ENCODE measurements around the gene HBA2. TPM values are rescaled to one million over a fixed set of nuclear protein-coding genes. Genes with fewer than 3 reads are reported as not detected.
"Not testable (repeated sequence)": the region's sequence is repeated elsewhere in the genome, so short reads cannot be mapped to it uniquely, and the experiment has no call there.

The HBA2 gene
- total and polyA plus RNA-seq, 4 donors = 1,427 to 3,649 (median 1,835) TPM

DNA sequence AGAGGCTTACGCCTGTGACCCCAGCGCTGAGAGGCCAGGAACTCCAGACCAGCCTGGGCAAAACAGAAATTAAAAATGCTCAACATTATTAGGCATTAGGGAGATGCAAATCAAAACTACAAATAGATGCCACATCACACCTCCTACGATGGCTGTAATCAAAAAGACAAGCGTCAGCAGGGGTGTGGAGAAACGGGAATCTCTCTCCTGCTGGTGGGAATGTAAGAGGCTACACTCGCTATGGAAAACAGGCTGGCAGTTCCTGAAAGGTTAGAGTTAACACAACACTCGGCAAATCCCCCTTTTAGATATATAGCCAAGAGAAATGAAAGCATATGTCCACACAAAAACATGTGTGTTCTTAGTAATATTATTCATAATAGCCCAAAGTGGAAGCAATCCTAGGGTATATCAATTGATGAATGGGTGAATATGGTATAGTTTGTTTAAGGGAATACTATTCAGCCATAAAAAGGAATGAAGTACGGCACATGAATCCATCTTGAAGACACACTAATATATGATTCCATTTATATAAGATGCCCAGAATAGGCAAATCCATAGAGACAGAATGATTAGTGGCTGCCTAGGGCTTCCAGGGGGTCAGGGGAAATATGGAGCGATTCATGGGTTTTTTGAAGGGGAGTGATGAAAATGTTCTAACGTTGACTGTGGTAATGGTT, 32.4 kb upstream of the HBA2 start:
- 88% methylated on average over 4 of the region's 10 CpGs for WGBS (ENCODE audit: insufficient coverage)
- H3K27ac ChIP-seq (ENCODE audit: low read depth, low read length) = no peak overlapping the region
- H3K4me1 ChIP-seq (ENCODE audit: control insufficient read depth, insufficient read depth, low read length) = peaks cover 25% of the 10 kb centered on the region
- no peak overlapping the region for H3K4me3 ChIP-seq (ENCODE audit: low read depth, low read length)
- no peaks in the 10 kb centered on the region for H3K27me3 ChIP-seq (ENCODE audit: control insufficient read depth, insufficient read depth, low read length)
- H3K9me3 ChIP-seq (ENCODE audit: control insufficient read depth, insufficient read depth, low read length) = no peaks in the 10 kb centered on the region
- peaks cover 3% of the 10 kb centered on the region for H3K36me3 ChIP-seq (ENCODE audit: control insufficient read depth, insufficient read depth, low read length)
- DNase-seq (ENCODE audit: low read depth in 4 of 6, low spot score in 6 of 6) = peak in 1 of 6 donors; percentile 13

DNA sequence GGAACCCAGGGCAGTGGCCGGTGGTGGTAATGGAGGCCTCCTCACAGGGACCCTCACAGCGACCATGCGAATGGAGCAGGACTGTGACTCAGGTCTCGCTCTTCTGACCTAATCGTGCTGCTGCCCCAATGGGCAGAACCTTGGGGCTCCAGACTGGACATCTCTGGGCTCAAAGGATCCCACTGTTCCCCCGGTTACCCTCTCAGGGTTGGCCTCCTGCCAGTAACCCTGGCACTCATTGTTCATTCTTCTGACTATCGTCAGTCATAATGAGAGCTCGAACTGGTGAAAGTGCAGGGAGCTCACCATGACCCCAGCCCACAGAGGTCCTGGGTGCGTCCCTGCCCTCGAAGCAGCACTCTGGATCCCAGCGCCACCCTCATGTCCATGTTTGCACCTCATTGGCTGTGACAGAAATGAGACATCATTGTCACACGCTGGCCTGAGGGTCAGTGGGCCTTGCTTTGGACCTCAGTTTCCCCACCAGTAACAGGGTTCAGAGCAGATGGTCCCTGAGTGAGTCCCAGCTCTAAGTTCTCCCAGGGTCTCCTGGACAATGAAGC, 30.2 kb upstream of the HBA2 start:
- H3K4me3 ChIP-seq (ENCODE audit: low read depth, low read length) = no peak overlapping the region
- no peaks in the 10 kb centered on the region for H3K27me3 ChIP-seq (ENCODE audit: control insufficient read depth, insufficient read depth, low read length)
- peaks cover 20% of the 10 kb centered on the region for H3K4me1 ChIP-seq (ENCODE audit: control insufficient read depth, insufficient read depth, low read length)
- no peaks in the 10 kb centered on the region for H3K9me3 ChIP-seq (ENCODE audit: control insufficient read depth, insufficient read depth, low read length)
- no peaks in the 10 kb centered on the region for H3K36me3 ChIP-seq (ENCODE audit: control insufficient read depth, insufficient read depth, low read length)
- peak in 1 of 6 donors; percentile 45 for DNase-seq (ENCODE audit: low read depth in 4 of 6, low spot score in 6 of 6)
- no peak overlapping the region for H3K27ac ChIP-seq (ENCODE audit: low read depth, low read length)
- WGBS (ENCODE audit: insufficient coverage) = 67% methylated on average over 12 of the region's 12 CpGs

DNA sequence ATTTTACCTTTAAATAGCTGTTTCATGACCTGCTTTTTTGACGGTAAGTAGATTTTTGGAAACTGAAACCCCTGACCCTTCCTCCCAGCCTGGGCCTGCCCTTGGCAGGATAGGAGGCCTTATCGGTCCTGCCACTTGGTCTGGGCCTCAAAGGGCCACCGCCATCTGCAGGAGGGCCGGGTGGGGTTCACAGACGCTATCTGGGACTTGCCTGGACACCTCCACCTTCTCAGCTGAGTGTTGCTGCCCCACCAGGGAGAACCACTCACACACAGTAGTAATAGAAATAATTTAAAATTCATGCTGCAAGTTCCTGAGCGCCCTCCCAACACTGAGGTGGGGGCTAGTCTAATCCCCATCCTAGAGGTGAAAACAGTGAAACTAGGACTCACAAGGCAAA, 29.6 kb upstream of the HBA2 start:
- WGBS (ENCODE audit: insufficient coverage) = 79% methylated on average over 4 of the region's 6 CpGs
- H3K9me3 ChIP-seq (ENCODE audit: control insufficient read depth, insufficient read depth, low read length) = no peaks in the 10 kb centered on the region

DNA sequence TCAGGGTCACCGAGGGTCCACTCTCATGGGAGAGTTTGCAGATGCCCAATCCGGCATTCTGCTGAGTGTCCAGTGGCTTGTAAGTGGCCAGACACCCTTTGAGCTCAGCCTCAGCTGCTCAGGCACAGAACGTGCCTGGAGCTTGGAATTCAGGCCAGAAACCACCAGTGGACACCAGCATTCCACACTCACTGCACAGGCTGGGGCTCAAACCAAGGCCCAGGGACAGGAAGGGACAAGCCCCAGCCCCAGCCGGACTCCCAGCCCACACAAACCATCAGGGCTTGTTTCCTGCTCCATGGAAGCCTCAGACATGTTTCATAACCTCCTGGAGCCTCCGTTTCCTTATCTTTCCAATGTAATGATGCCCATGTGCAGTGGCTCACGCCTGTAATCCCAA, 29.2 kb upstream of the HBA2 start:
- DNase-seq (ENCODE audit: low read depth in 4 of 6, low spot score in 6 of 6) = no peak
- Histone ChIP-seq H3K9me3 (ENCODE audit: control insufficient read depth, insufficient read depth, low read length) (no peaks in the 10 kb centered on the region), H3K27ac (ENCODE audit: low read depth, low read length) (no peak overlapping the region), H3K4me3 (ENCODE audit: low read depth, low read length) (no peak overlapping the region), H3K27me3 (ENCODE audit: control insufficient read depth, insufficient read depth, low read length) (peaks cover 2% of the 10 kb centered on the region), H3K36me3 (ENCODE audit: control insufficient read depth, insufficient read depth, low read length) (no peaks in the 10 kb centered on the region), H3K4me1 (ENCODE audit: control insufficient read depth, insufficient read depth, low read length) (peaks cover 17% of the 10 kb centered on the region)
- WGBS (ENCODE audit: insufficient coverage) = 65% methylated on average over 6 of the region's 6 CpGs

More for the DNA sequence above, 29.6 kb upstream of the HBA2 start:
- peaks cover 17% of the 10 kb centered on the region for H3K4me1 ChIP-seq (ENCODE audit: control insufficient read depth, insufficient read depth, low read length)
- H3K36me3 ChIP-seq (ENCODE audit: control insufficient read depth, insufficient read depth, low read length) = no peaks in the 10 kb centered on the region
- no peak overlapping the region for H3K4me3 ChIP-seq (ENCODE audit: low read depth, low read length)
- DNase-seq (ENCODE audit: low read depth in 4 of 6, low spot score in 6 of 6) = no peak
- no peak overlapping the region for H3K27ac ChIP-seq (ENCODE audit: low read depth, low read length)
- H3K27me3 ChIP-seq (ENCODE audit: control insufficient read depth, insufficient read depth, low read length) = no peaks in the 10 kb centered on the region

DNA sequence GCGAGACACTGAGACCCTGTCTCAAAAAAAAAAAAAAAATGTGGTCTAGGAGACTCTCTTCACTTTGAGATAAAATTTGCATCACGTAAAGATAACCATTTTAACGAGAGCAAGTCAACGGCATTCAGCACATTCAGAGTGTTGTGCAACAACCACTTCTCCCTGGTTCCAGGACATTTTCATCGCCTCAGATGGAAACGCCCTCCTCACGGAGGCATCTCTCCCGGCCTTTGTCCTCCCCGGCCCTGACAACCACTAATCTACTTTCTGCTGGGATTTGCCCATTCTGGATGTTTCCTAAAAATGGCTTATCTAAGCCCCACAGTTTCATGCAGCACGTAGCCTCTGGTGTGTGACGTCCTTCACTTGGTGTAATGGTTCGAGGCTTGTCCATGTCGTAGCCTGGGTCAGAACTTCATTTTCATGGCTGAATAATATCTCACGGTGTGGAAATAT, 27.9 kb upstream of the HBA2 start:
- DNase-seq (ENCODE audit: low read depth in 4 of 6, low spot score in 6 of 6) = no peak
- Histone ChIP-seq H3K4me1 (ENCODE audit: control insufficient read depth, insufficient read depth, low read length) (peaks cover 9% of the 10 kb centered on the region), H3K9me3 (ENCODE audit: control insufficient read depth, insufficient read depth, low read length) (no peaks in the 10 kb centered on the region), H3K36me3 (ENCODE audit: control insufficient read depth, insufficient read depth, low read length) (no peaks in the 10 kb centered on the region), H3K27ac (ENCODE audit: low read depth, low read length) (no peak overlapping the region), H3K27me3 (ENCODE audit: control insufficient read depth, insufficient read depth, low read length) (peaks cover 8% of the 10 kb centered on the region), H3K4me3 (ENCODE audit: low read depth, low read length) (no peak overlapping the region)
- WGBS (ENCODE audit: insufficient coverage) = 89% methylated on average over 13 of the region's 14 CpGs

DNA sequence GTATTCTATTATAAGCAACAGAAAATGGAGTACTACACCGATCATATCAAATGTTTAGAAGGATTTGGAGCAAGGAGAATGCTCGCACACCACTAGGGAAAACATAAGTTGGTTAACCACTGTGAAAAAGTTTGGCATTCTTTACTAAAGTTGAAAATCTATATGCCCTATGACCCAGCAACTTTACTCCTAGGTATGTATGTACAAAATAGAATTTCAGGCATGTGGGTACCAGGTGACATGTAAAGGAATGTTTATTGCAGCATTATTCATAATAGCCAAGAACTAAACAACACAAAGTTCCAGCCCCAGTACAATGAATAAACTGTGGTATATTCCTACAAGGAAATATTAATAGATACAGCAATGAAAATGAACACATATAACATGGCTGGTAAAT, 26.0 kb upstream of the HBA2 start:
- no peaks in the 10 kb centered on the region for H3K9me3 ChIP-seq (ENCODE audit: control insufficient read depth, insufficient read depth, low read length)
- peaks cover 9% of the 10 kb centered on the region for H3K4me1 ChIP-seq (ENCODE audit: control insufficient read depth, insufficient read depth, low read length)
- no peaks in the 10 kb centered on the region for H3K36me3 ChIP-seq (ENCODE audit: control insufficient read depth, insufficient read depth, low read length)
- DNase-seq (ENCODE audit: low read depth in 4 of 6, low spot score in 6 of 6) = no peak
- peaks cover 8% of the 10 kb centered on the region for H3K27me3 ChIP-seq (ENCODE audit: control insufficient read depth, insufficient read depth, low read length)
- H3K4me3 ChIP-seq (ENCODE audit: low read depth, low read length) = no peak overlapping the region
- no peak overlapping the region for H3K27ac ChIP-seq (ENCODE audit: low read depth, low read length)
- WGBS (ENCODE audit: insufficient coverage) = no CpG with 5 or more reads among the region's 2 CpGs

DNA sequence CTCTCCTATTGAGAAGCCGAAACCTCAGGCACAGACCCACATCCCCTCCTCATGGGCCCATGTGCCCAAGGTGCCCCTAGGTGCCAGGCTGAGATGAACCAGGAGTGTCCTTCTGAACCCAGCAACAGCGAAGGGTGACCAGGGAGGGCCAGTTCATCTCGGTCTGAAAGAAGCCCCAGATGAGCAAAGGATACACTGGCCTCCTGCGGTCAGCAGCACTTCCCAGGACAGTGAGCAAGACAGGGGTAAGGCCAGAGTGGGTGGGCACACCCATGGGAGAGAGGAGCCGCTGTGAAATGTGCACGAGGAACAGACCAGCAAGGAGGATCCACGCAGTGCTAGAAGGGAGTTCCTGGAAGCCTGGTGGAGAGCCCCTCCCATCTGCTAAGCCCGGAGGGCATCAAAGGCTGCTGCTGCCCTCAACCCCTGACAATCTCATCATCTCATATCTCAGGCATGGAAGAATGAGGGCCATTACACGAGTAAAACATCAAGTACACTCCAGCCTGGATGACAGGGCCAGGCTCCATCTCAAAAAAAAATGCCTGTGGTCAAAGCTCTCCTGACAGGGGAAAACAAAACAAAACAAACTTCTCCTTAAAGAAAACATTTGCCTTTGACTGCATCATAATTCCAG, 23.5 kb upstream of the HBA2 start:
- H3K9me3 ChIP-seq (ENCODE audit: control insufficient read depth, insufficient read depth, low read length) = no peaks in the 10 kb centered on the region
- H3K4me1 ChIP-seq (ENCODE audit: control insufficient read depth, insufficient read depth, low read length) = peaks cover under 1% of the 10 kb centered on the region
- 59% methylated on average over 8 of the region's 9 CpGs for WGBS (ENCODE audit: insufficient coverage)
- no peaks in the 10 kb centered on the region for H3K36me3 ChIP-seq (ENCODE audit: control insufficient read depth, insufficient read depth, low read length)
- H3K27me3 ChIP-seq (ENCODE audit: control insufficient read depth, insufficient read depth, low read length) = peaks cover 8% of the 10 kb centered on the region
- H3K27ac ChIP-seq (ENCODE audit: low read depth, low read length) = no peak overlapping the region
- no peak for DNase-seq (ENCODE audit: low read depth in 4 of 6, low spot score in 6 of 6)
- H3K4me3 ChIP-seq (ENCODE audit: low read depth, low read length) = no peak overlapping the region

DNA sequence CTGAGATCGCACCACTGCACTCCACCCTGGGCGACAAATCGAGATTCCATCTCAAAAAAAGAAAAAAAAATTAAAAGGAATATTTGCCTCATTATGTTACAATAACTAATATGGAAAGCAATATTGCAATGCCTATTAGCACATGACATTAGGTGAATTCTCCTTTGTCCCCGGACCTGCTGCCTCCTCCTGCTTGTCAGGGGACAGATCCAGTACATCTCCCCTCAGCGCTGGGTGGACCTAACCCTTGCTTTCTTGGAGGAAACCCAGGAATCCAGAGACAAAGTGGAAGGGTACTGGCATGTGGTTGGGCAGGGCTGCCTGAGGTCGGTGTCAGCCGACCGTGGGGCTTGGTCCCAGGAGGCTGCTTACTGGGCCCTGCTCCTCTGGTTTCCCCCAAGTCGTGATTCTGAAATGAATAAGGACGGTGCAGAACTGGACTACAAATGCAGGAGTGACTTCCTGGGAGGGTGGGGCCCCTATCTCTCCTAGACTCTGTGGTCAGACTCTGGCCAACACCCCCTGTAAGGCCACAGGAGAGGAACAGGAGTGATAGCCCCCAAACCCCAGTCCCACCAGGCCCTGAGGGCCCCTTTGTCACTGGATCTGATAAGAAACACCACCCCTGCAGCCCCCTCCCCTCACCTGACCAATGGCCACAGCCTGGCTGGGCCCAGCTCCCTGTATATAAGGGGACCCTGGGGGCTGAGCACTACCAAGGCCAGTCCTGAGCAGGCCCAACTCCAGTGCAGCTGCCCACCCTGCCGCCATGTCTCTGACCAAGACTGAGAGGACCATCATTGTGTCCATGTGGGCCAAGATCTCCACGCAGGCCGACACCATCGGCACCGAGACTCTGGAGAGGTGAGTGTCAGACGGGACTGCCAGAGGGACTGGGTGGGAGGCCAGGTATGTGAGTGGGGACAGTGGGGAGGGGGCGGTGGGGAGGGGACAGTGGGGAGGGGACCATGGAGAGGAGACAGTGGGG, 20.2 kb upstream of the HBA2 start, which contains the start of gene HBZ:
TSS of gene HBZ (plus strand) at position 504 of the 988 bp plus-strand sequence. CDS start at position 770, 266 bp downstream.
- peaks cover 11% of the 10 kb centered on the region for H3K4me1 ChIP-seq (ENCODE audit: control insufficient read depth, insufficient read depth, low read length)
- 86% methylated on average over 13 of the region's 17 CpGs for WGBS (ENCODE audit: insufficient coverage)
- no peaks in the 10 kb centered on the region for H3K36me3 ChIP-seq (ENCODE audit: control insufficient read depth, insufficient read depth, low read length)
- no peak within 1 kb of the TSS for H3K4me3 ChIP-seq (ENCODE audit: low read depth, low read length)
- DNase-seq (ENCODE audit: low read depth in 4 of 6, low spot score in 6 of 6) = no peak
- peaks cover 35% of the 10 kb centered on the region for H3K27me3 ChIP-seq (ENCODE audit: control insufficient read depth, insufficient read depth, low read length)
- H3K27ac ChIP-seq (ENCODE audit: low read depth, low read length) = no peak within 1 kb of the TSS
- no peaks in the 10 kb centered on the region for H3K9me3 ChIP-seq (ENCODE audit: control insufficient read depth, insufficient read depth, low read length)

DNA sequence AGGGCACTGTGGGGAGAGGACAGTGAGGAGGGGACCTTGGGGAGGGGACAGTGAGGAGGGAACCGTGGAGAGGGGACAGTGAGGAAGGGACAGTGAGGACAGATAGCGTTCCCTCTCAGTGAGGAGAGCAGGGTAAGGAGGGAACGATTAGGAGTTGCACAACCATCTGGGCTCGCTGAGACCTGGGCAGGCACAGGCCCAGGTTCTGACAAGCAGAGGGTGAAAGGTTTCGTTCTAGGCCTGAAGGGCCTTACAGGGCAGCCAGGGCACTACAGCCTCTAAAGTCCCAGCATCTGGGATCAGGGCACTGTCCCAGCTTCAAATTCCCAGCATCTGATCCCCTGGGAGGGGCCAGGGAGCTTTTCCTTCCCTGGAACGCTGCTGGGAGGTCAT, 19.6 kb upstream of the HBA2 start:
- peaks cover 39% of the 10 kb centered on the region for H3K27me3 ChIP-seq (ENCODE audit: control insufficient read depth, insufficient read depth, low read length)
- not testable (repeated sequence) for H3K4me3 ChIP-seq (ENCODE audit: low read depth, low read length); H3K36me3 ChIP-seq (ENCODE audit: control insufficient read depth, insufficient read depth, low read length); H3K27ac ChIP-seq (ENCODE audit: low read depth, low read length); H3K9me3 ChIP-seq (ENCODE audit: control insufficient read depth, insufficient read depth, low read length); DNase-seq (ENCODE audit: low read depth in 4 of 6, low spot score in 6 of 6)
- WGBS (ENCODE audit: insufficient coverage) = 53% methylated on average over 2 of the region's 6 CpGs
- H3K4me1 ChIP-seq (ENCODE audit: control insufficient read depth, insufficient read depth, low read length) = peaks cover 11% of the 10 kb centered on the region

Measured in spinal cord (tissue), 10 donors.